Cardiac muscle cell (in vitro differentiated cells and primary cell): Measurements from ENCODE around the gene TCTA. TPM values are rescaled to one million over a fixed set of nuclear protein-coding genes. Genes with fewer than 3 reads are reported as not detected.
"Not testable (repeated sequence)": the region's sequence is repeated elsewhere in the genome, so short reads cannot be mapped to it uniquely, and the experiment has no call there.

ENCODE experiments used
- DNase-seq, 2 donors: peaks; one replicate each; pipeline versions ENCODE4 v3.0.0 to v3.0.0-alpha.2; 2010 to 2017; ENCODE audit warnings: low read depth in 1 of 2, low spot score in 1 of 2
- H3K27ac ChIP-seq: fragments of 200-600 bp; sonication (generic); 2 replicates; pipeline ENCODE4 v1.5.1; 2016
- H3K27me3 ChIP-seq: fragments of 200-600 bp; sonication (generic); 2 replicates; pipeline ENCODE4 v1.6.0; 2016; ENCODE audit warnings: control low read depth
- H3K36me3 ChIP-seq: fragments of 200-600 bp; sonication (generic); 2 replicates; pipeline ENCODE4 v1.5.1; 2016; ENCODE audit warnings: control low read depth
- H3K4me1 ChIP-seq: fragments of 200-600 bp; sonication (generic); 2 replicates; pipeline ENCODE4 v1.8.1; 2017; ENCODE audit warnings: low read depth, mild to moderate bottlenecking, mixed run types
- H3K4me3 ChIP-seq: fragments of 200-600 bp; sonication (generic); 2 replicates; pipeline ENCODE4 v1.5.1; 2016; ENCODE audit warnings: mild to moderate bottlenecking
- H3K9me3 ChIP-seq: fragments of 200-600 bp; sonication (generic); 2 replicates; pipeline ENCODE4 v1.5.1; 2017; ENCODE audit warnings: low read depth, mild to moderate bottlenecking, control low read depth
- polyA plus RNA-seq: library from polyadenylated mRNA; unstranded; fragments of >200 nt; fragmentation: Nextera tagmentation; extraction: Ambion mirVana; gene quantifications from 2 replicates; pipeline ENCODE4 v1.2.1, GENCODE V29; 2016
- total RNA-seq: library from RNA; depleted of rRNA; stranded (reverse); fragments of >200 nt; gene quantifications from 2 replicates; pipeline ENCODE4 v1.2.3, GENCODE V29; 2016
- TF ChIP-seq, protein P1 (sequence below): IDR thresholded peaks from 2 replicates; pipeline ENCODE4 v1.5.1; 2012; ENCODE audit warnings: low read depth, mild to moderate bottlenecking, low read length

Gene TCTA
- total and polyA plus RNA-seq, 2 experiments from 2014 or later: 12.1 to 30.6 TPM

DNA sequence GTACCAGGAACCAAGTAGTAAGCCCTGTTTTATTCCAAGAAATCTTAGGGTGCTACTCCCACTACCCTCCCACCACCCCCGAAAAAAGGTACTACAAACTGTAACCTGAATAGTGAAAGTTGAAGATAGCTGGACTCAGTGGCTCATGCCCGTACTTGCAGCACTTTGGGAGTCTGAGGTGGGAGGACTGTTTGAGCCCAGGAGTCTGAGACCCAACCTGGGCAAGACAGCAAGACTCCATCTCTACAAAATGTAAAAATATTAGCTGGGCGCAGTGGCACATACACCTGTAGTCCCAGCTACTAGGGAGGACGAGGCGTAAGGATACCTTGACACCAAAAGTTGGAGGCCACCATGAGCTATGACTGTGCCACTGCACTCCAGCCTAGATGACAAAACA is 8.3 kb upstream of the TCTA start:
- H3K9me3 ChIP-seq: no peaks in the 10 kb centered on the region
- DNase-seq: no peak
- no peak overlapping the region for H3K4me3 ChIP-seq
- H3K27me3 ChIP-seq: no peaks in the 10 kb centered on the region
- peaks cover 2% of the 10 kb centered on the region for H3K36me3 ChIP-seq
- H3K27ac ChIP-seq: no peak overlapping the region
- TF ChIP-seq, protein P1, sequence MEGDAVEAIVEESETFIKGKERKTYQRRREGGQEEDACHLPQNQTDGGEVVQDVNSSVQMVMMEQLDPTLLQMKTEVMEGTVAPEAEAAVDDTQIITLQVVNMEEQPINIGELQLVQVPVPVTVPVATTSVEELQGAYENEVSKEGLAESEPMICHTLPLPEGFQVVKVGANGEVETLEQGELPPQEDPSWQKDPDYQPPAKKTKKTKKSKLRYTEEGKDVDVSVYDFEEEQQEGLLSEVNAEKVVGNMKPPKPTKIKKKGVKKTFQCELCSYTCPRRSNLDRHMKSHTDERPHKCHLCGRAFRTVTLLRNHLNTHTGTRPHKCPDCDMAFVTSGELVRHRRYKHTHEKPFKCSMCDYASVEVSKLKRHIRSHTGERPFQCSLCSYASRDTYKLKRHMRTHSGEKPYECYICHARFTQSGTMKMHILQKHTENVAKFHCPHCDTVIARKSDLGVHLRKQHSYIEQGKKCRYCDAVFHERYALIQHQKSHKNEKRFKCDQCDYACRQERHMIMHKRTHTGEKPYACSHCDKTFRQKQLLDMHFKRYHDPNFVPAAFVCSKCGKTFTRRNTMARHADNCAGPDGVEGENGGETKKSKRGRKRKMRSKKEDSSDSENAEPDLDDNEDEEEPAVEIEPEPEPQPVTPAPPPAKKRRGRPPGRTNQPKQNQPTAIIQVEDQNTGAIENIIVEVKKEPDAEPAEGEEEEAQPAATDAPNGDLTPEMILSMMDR: no peak
- H3K4me1 ChIP-seq: peaks cover 12% of the 10 kb centered on the region

DNA sequence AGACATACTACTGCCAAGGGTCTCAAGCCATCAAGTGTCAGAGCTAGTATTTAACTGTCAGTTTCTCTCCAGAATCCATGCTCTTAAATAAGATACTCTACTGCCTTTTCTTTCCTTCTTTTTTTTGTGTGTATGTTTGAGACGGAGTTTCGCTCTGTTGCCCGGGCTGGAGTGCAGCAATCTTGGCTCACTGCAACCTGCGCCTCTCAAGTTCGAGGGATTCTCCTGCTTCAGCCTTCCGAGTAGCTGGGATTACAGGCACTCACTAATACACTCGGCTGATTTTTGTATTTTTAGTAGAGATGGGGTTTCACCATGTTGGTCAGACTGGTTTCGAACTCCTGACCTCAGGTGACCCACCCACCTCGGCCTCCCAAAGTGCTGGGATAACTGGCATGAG is 6.7 kb upstream of the TCTA start:
- Histone ChIP-seq H3K4me1 (peaks cover 23% of the 10 kb centered on the region), H3K27ac (peak overlapping the region; percentile 62)
- DNase-seq, H3K4me3 ChIP-seq, H3K36me3 ChIP-seq, H3K9me3 ChIP-seq, H3K27me3 ChIP-seq: not testable (repeated sequence)

DNA sequence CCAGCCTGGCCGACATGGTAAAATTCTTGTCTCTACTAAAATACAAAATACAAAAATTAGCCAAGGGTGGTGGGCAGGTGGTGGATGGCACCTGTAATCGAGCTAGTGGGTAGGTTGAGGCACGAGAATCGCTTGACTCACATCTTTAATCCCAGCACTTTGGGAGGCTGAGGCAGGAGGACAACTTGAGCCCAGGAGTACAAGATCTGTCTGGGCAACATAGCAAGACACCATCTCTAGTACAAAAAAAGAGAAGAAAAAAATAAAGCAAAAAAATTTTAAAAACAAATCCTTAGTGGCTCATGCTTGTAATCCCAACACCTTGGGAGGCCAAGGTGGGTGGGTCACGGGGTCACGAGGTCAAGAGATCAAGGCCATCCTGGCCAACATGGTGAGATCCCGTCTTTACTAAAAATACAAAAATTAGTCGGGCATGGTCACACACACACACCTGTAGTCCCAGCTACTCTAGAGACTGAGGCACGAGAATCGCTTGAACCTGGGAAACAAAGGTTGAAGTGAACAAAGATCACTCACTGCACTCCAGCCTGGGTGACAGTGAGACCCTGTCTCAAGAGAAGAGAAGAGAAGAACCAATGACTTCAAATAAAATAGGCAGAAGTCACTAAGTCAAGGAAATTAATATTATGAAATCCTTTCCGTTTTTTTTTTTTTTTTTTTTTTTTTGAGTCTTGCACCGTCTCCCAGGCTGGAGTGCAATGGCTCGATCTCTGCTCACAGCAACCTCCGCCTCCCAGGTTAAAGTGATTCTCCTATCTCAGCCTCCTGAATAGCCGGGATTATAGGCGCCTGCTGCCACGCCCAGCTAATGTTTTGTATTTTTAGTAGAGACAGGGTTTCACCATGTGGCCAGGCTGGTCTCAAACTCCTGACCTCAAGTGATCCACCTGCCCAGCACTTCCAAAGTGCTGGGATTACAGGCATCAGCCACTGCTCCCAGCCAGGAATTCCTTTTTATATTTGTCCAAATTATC is 5.4 kb upstream of the TCTA start:
- no peaks in the 10 kb centered on the region for H3K9me3 ChIP-seq
- H3K36me3 ChIP-seq: peaks cover 2% of the 10 kb centered on the region
- H3K27ac ChIP-seq: peak overlapping the region; percentile 62
- no peaks in the 10 kb centered on the region for H3K27me3 ChIP-seq
- no peak for DNase-seq
- H3K4me1 ChIP-seq: peaks cover 24% of the 10 kb centered on the region
- no peak overlapping the region for H3K4me3 ChIP-seq
- TF ChIP-seq, protein P1: no peak

DNA sequence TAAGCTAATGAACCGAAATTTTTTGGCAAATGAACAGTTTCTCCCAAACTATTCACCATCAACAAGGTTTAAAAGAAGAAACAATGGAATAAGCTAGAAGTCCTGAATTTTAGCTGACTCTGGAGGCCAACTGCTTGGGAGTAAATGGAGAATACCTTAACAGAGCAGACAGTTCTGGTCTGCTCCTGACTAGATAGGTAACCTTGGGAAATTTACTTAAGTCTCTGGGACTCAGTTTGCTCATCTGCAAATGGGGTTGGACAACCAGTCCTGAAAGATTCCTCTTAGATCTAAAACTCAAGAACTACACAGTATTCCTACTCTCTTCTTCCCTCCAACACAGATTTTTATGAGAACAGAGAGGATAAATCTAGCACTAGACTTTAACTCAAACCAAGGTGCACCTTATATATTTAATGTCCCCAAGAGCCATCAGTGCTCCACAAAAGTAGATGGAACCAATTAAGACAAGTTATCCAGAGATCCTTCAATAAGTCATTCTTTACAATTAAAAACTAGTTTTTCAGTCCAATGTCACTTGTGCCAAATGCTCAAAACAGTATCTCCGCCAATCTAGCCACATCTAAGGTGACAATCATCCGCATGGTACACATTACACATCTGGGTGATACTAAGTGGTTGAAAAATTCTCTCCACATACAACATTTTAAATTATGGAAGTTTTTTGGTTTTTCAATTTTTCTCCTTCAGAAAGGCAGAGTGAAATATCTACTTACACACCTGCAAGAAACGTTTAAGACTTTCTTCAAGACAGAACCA is 2.0 kb upstream of the TCTA start:
- Histone ChIP-seq H3K9me3 (no peaks in the 10 kb centered on the region), H3K27me3 (no peaks in the 10 kb centered on the region), H3K27ac (peak overlapping the region; percentile 95), H3K4me1 (peaks cover 26% of the 10 kb centered on the region), H3K4me3 (peak overlapping the region; percentile 81), H3K36me3 (no peaks in the 10 kb centered on the region)
- DNase-seq: no peak
- TF ChIP-seq, protein P1: no peak

DNA sequence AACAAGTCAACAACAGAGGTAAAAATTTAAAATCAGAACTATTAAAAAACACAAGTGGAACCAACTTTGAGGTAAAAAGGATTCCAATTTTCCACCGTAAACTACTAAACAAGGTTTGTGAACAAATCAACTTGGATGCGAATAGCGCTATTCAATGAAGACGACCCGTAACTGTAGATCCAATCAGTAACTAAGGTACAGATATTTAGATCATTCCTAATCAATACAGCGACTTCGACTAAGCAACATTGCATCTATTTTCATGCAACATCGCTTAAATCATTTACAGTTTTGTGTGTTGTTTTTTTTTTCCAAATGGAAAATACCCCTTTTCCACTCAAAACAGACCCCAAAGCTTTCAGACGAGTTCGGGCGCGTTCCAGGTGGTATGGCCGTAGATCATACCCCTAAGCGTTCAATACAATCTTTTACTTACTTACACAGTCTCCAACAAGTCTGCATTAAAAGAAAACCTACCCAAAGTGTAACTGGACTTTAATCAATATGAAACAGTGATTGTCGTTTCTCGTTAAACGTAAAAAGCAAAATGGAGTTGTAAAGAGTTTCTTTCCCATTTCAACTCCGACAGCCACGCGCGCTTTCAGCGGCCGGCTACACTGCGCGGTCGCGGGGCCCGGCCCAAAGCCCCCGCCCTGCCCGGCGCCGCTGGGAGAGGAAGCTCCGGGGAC is 1.2 kb upstream of the TCTA start:
- TF ChIP-seq, protein P1: no peak
- H3K27me3 ChIP-seq: no peaks in the 10 kb centered on the region
- peak overlapping the region; percentile 95 for H3K27ac ChIP-seq
- peak overlapping the region; percentile 81 for H3K4me3 ChIP-seq
- H3K9me3 ChIP-seq: no peaks in the 10 kb centered on the region
- H3K4me1 ChIP-seq: peaks cover 19% of the 10 kb centered on the region
- DNase-seq: peak in 1 of 2 donors; percentile 76
- no peaks in the 10 kb centered on the region for H3K36me3 ChIP-seq
